ENCODE data around the gene CIAPIN1.
A peak's percentile ranks its signal among the peaks of the same experiment; 100 is the strongest.

CIAPIN1 gene

GRCh38 chr16:57485916-57486857, 39.0 kb upstream of the CIAPIN1 start, which contains the start of gene DOK4:
DOK4 (minus strand) TSS chr16:57486493; CDS start chr16:57479507, 6,986 bp downstream.
- TF ChIP-seq, protein P1, sequence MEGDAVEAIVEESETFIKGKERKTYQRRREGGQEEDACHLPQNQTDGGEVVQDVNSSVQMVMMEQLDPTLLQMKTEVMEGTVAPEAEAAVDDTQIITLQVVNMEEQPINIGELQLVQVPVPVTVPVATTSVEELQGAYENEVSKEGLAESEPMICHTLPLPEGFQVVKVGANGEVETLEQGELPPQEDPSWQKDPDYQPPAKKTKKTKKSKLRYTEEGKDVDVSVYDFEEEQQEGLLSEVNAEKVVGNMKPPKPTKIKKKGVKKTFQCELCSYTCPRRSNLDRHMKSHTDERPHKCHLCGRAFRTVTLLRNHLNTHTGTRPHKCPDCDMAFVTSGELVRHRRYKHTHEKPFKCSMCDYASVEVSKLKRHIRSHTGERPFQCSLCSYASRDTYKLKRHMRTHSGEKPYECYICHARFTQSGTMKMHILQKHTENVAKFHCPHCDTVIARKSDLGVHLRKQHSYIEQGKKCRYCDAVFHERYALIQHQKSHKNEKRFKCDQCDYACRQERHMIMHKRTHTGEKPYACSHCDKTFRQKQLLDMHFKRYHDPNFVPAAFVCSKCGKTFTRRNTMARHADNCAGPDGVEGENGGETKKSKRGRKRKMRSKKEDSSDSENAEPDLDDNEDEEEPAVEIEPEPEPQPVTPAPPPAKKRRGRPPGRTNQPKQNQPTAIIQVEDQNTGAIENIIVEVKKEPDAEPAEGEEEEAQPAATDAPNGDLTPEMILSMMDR (IDR thresholded peaks at IDR 0.05): no peak

GRCh38 chr16:57485091-57485915, 38.1 kb upstream of the CIAPIN1 start:
- DNase-seq: peak in 1 of 2 donors; percentile 70
- Histone ChIP-seq H3K36me3 (no peaks in the 10 kb centered on the region), H3K9me3 (no peaks in the 10 kb centered on the region), H3K4me3 (peak overlapping the region; percentile 75 to 90), H3K27ac (peak overlapping the region; percentile 86 to 94), H3K4me1 (peaks cover 0 to 40% (median 35%) of the 10 kb centered on the region in 4 donors), H3K27me3 (no peaks in the 10 kb centered on the region)
- intact Hi-C loops (cut with DNase I; ENCODE audit: low total_unique reads): no loop called here
- TF ChIP-seq, protein P1 (IDR thresholded peaks at IDR 0.05): no peak

More at GRCh38 chr16:57485916-57486857, 39.0 kb upstream of the CIAPIN1 start, which contains the start of gene DOK4:
- Histone ChIP-seq H3K4me3 (peak within 1 kb of the TSS; percentile 75 to 90), H3K27me3 (no peaks in the 10 kb centered on the region), H3K36me3 (no peaks in the 10 kb centered on the region), H3K9me3 (no peaks in the 10 kb centered on the region), H3K4me1 (peaks cover 0 to 34% (median 28%) of the 10 kb centered on the region in 4 donors), H3K27ac (peak within 1 kb of the TSS; percentile 86 to 94)
- intact Hi-C loops (cut with DNase I; ENCODE audit: low total_unique reads): no loop called here
- peak; percentile 74 to 91 for DNase-seq

DNA sequence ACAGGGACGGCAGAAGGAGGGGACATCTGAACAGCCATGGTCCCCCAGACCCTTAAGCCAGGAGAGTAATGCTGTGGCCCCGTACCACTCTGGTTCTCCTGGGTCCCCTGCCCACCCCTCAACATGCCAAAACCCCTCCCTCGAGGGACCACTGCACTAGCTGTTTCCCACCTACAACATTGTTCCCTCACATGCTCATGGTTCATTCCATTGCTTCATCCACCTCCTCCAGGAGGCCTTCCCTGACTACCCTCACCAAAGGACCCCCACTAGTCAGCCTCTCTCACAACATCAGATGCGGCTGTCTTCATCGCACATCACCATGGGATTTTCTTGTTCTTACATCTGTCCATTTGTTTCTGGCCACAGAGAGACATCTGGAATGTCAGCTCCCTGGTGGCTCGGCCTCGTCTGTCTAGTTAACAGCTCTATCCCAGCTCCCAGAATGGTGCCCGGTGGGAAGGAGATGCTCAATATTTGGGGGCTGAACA, 37.4 kb upstream of the CIAPIN1 start:
- H3K36me3 ChIP-seq: no peaks in the 10 kb centered on the region
- intact Hi-C loops (cut with DNase I; ENCODE audit: low total_unique reads): no loop called here
- no peaks in the 10 kb centered on the region for H3K27me3 ChIP-seq
- peak overlapping the region in 1 of 2 donors; percentile 90 for H3K4me3 ChIP-seq
- TF ChIP-seq, protein P1 (IDR thresholded peaks at IDR 0.05): no peak
- DNase-seq: peak in 1 of 2 donors; percentile 57
- peaks cover 0 to 48% (median 42%) of the 10 kb centered on the region in 4 donors for H3K4me1 ChIP-seq
- H3K9me3 ChIP-seq: no peaks in the 10 kb centered on the region
- peak overlapping the region; percentile 86 to 94 for H3K27ac ChIP-seq

GRCh38 chr16:57483725-57484514, 36.7 kb upstream of the CIAPIN1 start:
- TF ChIP-seq, protein P1 (IDR thresholded peaks at IDR 0.05): no peak
- intact Hi-C loops (cut with DNase I; ENCODE audit: low total_unique reads): no loop called here
- H3K4me3 ChIP-seq: no peak overlapping the region
- no peaks in the 10 kb centered on the region for H3K27me3 ChIP-seq
- H3K9me3 ChIP-seq: no peaks in the 10 kb centered on the region
- peak overlapping the region; percentile 86 to 94 for H3K27ac ChIP-seq
- H3K4me1 ChIP-seq: peaks cover 0 to 54% (median 49%) of the 10 kb centered on the region in 4 donors
- DNase-seq: peak in 1 of 2 donors; percentile 59
- no peaks in the 10 kb centered on the region for H3K36me3 ChIP-seq
